Activated naive CD8-positive, alpha-beta T cell treated with anti-CD3 and anti-CD28 coated beads for 36 hours (primary cell): ENCODE measurements around the gene DCHS1. TPM values are rescaled to one million over a fixed set of nuclear protein-coding genes. Genes with fewer than 3 reads are reported as not detected.
"Not testable (repeated sequence)": the region's sequence is repeated elsewhere in the genome, so short reads cannot be mapped to it uniquely, and the experiment has no call there.

Source experiments
- DNase-seq: peaks from one replicate; pipeline ENCODE4 v3.0.0; 2021
- H3K27ac Mint-ChIP-seq: one replicate; pipeline ENCODE4 v1.8.0; 2022; ENCODE audit warnings: mild to moderate bottlenecking, moderate library complexity, mixed read lengths
- H3K27me3 Mint-ChIP-seq: one replicate; pipeline ENCODE4 v1.8.0; 2022; ENCODE audit warnings: mild to moderate bottlenecking, mixed read lengths
- H3K36me3 Mint-ChIP-seq: one replicate; pipeline ENCODE4 v1.8.0; 2021; ENCODE audit warnings: mild to moderate bottlenecking, mixed read lengths
- H3K4me1 Mint-ChIP-seq: one replicate; pipeline ENCODE4 v1.8.0; 2021; ENCODE audit warnings: mixed read lengths
- H3K4me3 Mint-ChIP-seq: one replicate; pipeline ENCODE4 v1.8.0; 2022; ENCODE audit warnings: mild to moderate bottlenecking, moderate library complexity, mixed read lengths
- H3K9me3 Mint-ChIP-seq: one replicate; pipeline ENCODE4 v1.8.0; 2022; ENCODE audit warnings: mixed read lengths
- total RNA-seq, 2 experiments: library from RNA; stranded (reverse); gene quantifications; one replicate each; pipeline ENCODE4 v1.2.3, GENCODE V29; 2021

Gene DCHS1, protein sequence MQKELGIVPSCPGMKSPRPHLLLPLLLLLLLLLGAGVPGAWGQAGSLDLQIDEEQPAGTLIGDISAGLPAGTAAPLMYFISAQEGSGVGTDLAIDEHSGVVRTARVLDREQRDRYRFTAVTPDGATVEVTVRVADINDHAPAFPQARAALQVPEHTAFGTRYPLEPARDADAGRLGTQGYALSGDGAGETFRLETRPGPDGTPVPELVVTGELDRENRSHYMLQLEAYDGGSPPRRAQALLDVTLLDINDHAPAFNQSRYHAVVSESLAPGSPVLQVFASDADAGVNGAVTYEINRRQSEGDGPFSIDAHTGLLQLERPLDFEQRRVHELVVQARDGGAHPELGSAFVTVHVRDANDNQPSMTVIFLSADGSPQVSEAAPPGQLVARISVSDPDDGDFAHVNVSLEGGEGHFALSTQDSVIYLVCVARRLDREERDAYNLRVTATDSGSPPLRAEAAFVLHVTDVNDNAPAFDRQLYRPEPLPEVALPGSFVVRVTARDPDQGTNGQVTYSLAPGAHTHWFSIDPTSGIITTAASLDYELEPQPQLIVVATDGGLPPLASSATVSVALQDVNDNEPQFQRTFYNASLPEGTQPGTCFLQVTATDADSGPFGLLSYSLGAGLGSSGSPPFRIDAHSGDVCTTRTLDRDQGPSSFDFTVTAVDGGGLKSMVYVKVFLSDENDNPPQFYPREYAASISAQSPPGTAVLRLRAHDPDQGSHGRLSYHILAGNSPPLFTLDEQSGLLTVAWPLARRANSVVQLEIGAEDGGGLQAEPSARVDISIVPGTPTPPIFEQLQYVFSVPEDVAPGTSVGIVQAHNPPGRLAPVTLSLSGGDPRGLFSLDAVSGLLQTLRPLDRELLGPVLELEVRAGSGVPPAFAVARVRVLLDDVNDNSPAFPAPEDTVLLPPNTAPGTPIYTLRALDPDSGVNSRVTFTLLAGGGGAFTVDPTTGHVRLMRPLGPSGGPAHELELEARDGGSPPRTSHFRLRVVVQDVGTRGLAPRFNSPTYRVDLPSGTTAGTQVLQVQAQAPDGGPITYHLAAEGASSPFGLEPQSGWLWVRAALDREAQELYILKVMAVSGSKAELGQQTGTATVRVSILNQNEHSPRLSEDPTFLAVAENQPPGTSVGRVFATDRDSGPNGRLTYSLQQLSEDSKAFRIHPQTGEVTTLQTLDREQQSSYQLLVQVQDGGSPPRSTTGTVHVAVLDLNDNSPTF (N-terminal part only)
- total RNA-seq: 1 to 10 TPM; 1.3 to 1.4 TPM

DNA sequence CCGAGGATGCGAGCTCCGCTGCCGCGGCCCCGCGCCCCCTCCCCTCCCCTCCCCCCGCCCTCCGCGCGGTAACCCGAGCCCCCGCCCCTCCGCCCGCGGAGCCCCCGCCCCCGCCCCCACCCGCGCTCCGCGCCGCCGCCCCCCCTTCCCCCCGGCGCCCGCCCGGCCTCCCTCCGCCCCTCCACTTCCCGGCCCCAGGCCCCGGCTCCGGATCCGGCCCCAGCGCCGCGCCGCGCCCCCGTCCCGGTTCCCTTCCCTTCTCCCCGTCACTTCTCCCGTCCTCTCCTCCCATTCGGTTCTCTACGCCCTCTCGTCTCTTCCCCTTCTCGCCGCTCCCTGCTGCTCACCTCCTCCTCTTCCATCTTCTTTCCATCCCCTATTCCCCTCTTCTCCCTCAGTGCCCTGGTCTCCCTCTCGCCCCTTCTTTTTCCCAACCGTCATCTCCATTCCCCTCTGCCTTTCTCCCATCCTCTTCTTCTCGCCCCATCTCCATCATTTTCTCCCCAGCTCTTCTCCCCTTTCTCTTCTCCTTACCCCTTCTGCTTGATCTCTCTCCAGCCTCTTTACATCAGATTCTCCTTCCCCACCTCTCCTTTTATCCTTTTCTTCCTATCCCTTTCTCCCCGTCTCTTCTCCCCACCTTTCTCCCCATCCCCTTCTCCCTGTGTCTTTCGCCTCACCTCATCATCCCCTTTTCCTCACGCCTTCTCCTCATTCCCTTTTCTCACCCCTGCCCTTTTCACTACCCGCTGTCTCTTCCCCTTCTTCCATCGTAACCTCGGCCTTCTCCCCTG lies at the start of gene DCHS1:
TSS of gene DCHS1 (minus strand) at position 20 of the 794 bp plus-strand sequence. CDS start 14,196 bp downstream, outside the sequence.
- peaks cover 3% of the 10 kb centered on the region for H3K4me1 Mint-ChIP-seq
- H3K4me3 Mint-ChIP-seq: peak within 1 kb of the TSS; percentile 75
- no peak for DNase-seq
- H3K27me3 Mint-ChIP-seq: peaks cover 5% of the 10 kb centered on the region
- no peaks in the 10 kb centered on the region for H3K9me3 Mint-ChIP-seq
- peak within 1 kb of the TSS; percentile 4 for H3K27ac Mint-ChIP-seq
- no peaks in the 10 kb centered on the region for H3K36me3 Mint-ChIP-seq

DNA sequence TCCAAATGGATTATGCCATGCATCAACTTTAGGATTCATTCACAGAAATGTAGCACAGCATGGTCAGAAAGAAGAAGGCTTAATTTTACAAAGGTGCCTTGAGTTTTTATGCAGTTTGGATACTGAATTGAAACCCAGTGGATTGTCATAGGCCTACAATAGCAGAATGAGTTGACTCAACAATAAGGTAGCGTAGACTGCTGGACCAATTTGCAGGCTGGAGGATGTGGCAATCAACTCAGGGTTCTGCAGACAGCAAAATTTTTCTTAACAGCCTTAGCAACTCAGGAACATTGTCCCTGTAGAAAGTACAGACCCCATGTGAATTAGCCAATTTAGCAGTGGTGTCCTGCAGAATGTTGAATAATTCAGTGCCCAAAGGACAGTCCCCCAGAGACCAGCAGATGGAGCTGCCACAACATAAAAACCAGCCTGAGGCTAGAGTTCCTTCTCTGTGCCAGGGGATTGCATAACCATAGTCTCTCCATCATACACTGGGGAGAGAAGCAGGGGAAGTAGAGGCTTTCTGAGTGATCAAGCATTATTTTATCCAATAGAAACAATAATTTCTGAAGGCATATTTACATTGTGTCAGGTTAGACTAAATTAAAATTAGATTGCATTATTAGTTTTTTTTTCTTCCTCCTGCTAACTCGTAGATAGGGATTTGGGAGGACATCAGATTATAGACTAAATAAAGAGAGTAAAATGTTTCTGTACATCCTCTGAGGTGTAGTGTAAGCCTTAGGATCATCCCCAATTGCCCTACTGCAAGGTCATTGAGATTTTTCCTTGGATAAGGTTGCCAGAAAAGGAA lies 47.8 kb upstream of the DCHS1 start:
- H3K36me3 Mint-ChIP-seq: no peaks in the 10 kb centered on the region
- H3K27ac Mint-ChIP-seq: no peak overlapping the region
- no peaks in the 10 kb centered on the region for H3K27me3 Mint-ChIP-seq
- DNase-seq: no peak
- no peak overlapping the region for H3K4me3 Mint-ChIP-seq
- no peaks in the 10 kb centered on the region for H3K9me3 Mint-ChIP-seq
- peaks cover 6% of the 10 kb centered on the region for H3K4me1 Mint-ChIP-seq

DNA sequence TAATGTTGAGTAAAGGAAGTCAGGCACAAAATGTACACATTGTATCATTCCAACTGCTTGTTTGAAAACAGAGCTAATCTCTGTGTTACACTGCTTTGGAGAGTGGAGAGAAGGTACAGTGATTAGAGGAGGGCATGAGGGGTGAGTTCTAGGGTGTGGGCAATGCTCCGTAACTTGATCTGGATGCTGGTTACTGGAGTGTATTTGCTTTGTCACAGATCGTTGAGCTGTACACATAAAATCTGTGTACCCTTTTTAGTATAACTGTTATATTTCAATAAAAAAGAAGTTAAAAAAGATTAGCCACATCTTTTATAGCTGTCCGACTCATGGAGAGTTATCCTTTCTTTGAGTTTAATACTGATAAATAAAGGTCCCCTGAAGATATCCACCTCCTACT lies 46.3 kb upstream of the DCHS1 start:
- H3K36me3 Mint-ChIP-seq, H3K27ac Mint-ChIP-seq, DNase-seq, H3K27me3 Mint-ChIP-seq, H3K4me3 Mint-ChIP-seq, H3K9me3 Mint-ChIP-seq, H3K4me1 Mint-ChIP-seq: not testable (repeated sequence)

DNA sequence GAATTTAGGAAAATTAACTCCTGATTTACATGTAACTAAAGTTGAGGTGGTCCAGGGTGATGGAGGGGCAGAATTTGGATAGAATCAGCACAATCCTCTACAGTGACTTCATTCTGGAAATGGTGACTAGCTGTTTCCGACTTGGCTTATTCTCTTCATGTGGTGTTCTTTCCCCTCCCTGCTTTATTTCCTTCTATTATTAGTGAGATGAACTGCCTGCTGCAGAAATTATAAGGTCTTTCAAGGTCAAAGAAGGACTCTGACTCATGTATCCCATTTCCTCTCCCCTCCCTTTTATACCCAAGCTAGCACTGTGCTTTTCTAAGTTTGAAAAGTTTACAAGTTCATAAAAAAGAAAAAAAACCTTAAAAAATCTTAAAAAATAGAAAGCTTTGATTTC lies 39.8 kb upstream of the DCHS1 start:
- DNase-seq: no peak
- Mint-ChIP-seq H3K9me3 (no peaks in the 10 kb centered on the region), H3K4me3 (no peak overlapping the region), H3K4me1 (peaks cover 27% of the 10 kb centered on the region), H3K27ac (peak overlapping the region; percentile 75), H3K36me3 (no peaks in the 10 kb centered on the region), H3K27me3 (no peaks in the 10 kb centered on the region)

DNA sequence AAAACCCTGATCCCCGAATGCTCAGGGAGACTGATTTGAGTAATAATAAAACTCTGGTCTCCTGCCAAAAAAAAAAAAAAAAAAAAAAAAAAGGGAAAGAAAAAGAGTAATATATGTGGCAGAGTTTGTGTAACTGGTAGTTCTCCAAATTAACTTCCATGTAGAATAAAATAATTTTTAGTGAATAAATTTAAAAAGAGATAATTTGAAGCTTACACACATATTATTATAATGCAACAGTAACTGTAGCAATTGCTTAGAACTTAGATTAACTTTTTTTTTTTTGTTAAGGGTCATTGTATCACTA lies 38.6 kb upstream of the DCHS1 start:
- no peak overlapping the region for H3K4me3 Mint-ChIP-seq

DNA sequence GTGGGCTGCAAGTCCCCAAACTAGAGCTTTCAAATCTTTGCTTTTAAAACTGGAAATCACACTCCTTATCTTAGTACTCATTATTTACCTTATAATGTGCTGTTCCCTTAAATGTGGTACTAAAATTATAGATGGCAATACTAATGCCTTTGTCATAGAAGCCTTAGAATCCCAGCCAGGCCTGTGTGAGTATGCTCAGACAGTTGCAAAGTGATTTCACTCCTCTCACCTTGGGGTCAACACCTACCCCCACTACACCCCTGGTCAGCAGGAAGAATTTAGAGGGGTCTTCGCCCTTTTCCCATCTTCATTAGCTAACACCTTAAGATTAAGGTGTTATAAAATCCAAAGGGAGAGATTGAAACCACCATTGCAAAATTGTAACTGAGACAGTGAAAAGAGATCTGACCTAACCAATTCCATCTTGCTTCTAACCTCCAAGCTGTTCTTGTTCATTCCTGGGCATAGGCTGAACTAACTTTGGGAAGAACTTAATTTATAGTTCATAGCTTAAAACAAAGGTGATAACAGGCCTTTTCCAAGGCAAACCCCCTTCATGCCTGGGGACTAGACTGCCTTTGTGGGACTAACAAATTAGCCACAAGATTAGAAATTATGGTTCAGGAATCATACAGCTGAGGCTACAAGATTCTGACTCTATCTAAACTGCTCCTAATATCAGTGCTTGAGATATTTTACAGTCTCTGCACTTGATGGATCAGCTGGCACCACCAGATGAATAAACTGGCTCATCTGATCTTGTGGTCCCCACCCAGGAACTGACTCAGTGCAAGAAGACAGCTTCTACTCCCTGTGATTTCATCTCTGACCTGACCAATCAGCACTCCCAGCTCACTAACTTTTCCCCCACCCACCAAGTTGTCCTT lies 38.0 kb upstream of the DCHS1 start:
- no peaks in the 10 kb centered on the region for H3K36me3 Mint-ChIP-seq
- H3K4me1 Mint-ChIP-seq: peaks cover 27% of the 10 kb centered on the region
- H3K4me3 Mint-ChIP-seq: no peak overlapping the region
- H3K9me3 Mint-ChIP-seq: no peaks in the 10 kb centered on the region
- no peaks in the 10 kb centered on the region for H3K27me3 Mint-ChIP-seq
- H3K27ac Mint-ChIP-seq: peak overlapping the region; percentile 52
- DNase-seq: peak; percentile 43

More for the DNA sequence above, 38.6 kb upstream of the DCHS1 start:
- no peak for DNase-seq
- no peaks in the 10 kb centered on the region for H3K27me3 Mint-ChIP-seq
- peaks cover 27% of the 10 kb centered on the region for H3K4me1 Mint-ChIP-seq
- H3K9me3 Mint-ChIP-seq: no peaks in the 10 kb centered on the region
- no peaks in the 10 kb centered on the region for H3K36me3 Mint-ChIP-seq
- H3K27ac Mint-ChIP-seq: peak overlapping the region; percentile 52

DNA sequence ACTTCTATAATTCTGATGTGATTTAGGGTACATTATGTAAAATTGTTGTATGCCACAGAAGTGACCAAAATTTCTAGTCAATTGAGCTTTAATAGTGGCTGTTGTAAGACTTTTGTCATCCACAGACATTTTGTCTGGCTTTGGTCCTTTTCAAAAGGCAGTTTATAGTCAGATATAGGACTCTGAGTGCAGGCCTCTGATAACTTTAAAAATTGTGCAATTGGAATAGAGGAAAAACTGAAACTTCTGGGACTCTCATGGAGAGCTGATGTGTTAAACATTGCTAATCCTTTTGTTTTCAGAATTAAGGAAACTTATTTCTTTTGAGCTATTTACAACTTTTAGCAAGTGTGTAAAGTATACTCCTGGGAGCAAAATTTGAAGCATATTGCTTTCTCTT lies 36.5 kb upstream of the DCHS1 start:
- Mint-ChIP-seq H3K4me3 (no peak overlapping the region), H3K4me1 (peaks cover 27% of the 10 kb centered on the region), H3K27me3 (no peaks in the 10 kb centered on the region), H3K27ac (no peak overlapping the region), H3K36me3 (no peaks in the 10 kb centered on the region), H3K9me3 (no peaks in the 10 kb centered on the region)
- DNase-seq: no peak

DNA sequence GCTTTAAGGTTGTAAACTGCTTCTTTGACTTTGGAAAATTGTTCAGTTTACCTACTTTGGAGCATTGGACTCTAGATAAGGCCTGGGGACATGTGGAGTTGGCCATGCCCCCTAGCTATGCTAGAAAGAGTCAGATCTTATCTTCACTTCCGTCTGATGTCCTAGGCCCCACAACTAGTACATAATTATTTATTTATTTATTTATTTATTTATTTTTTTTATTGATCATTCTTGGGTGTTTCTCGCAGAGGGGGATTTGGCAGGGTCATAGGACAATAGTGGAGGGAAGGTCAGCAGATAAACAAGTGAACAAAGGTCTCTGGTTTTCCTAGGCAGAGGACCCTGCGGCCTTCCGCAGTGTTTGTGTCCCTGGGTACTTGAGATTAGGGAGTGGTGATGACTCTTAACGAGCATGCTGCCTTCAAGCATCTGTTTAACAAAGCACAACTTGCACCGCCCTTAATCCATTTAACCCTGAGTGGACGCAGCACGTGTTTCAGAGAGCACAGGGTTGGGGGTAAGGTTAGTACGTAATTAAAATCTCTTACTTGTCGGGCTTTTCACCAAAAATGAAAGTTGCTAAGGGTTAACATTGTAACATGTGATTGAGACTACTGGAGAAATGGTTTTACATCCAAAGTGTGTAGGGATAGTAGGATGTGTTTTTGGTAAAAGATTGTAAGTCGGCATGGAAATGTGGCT lies 35.0 kb upstream of the DCHS1 start:
- H3K36me3 Mint-ChIP-seq, H3K4me3 Mint-ChIP-seq, H3K27ac Mint-ChIP-seq, DNase-seq, H3K27me3 Mint-ChIP-seq, H3K9me3 Mint-ChIP-seq: not testable (repeated sequence)
- peaks cover 21% of the 10 kb centered on the region for H3K4me1 Mint-ChIP-seq

DNA sequence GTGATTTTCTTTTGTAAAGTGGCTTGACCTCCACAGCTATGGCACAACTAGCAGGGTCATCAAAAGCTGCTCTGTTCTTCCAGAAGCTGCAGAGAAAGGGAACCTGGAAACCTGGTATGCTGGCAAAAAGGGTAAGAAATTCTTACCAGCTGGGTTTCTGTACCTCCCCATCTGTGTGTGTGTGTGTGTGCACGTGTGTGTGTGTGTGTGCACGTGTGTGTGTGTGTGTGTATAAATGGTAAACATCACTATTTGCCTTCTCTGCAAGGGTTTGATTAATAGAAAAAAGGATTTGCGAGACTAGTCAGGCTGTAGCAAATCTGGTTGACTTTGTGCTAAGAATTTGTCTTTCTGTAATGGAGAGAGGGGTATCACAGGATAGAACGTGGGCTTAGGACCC lies 32.3 kb upstream of the DCHS1 start:
- DNase-seq: no peak
- Mint-ChIP-seq H3K4me1 (peaks cover 2% of the 10 kb centered on the region), H3K27ac (no peak overlapping the region), H3K4me3 (no peak overlapping the region), H3K27me3 (peaks cover 3% of the 10 kb centered on the region), H3K9me3 (no peaks in the 10 kb centered on the region), H3K36me3 (peaks cover 3% of the 10 kb centered on the region)

DNA sequence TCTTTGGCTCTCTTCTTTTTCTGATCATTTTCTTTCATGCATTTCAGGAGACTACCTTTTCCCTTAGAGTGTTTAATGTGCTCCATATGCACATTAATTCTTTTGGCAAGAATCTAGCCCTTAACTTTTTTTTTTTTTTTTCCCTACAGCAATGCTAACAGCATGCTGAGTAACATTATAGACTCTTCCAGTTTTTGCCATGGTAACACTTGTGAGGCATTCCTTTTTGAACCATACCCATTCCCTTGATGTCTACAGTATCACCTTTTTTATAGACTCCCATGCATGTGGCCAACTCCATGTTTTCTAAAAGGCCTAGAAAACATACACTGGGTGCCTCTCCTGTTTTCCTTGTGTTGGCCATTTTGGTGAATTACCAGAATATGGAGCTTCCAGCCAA lies 30.4 kb upstream of the DCHS1 start:
- no peak for DNase-seq
- H3K9me3 Mint-ChIP-seq: no peaks in the 10 kb centered on the region
- peaks cover 3% of the 10 kb centered on the region for H3K27me3 Mint-ChIP-seq
- peaks cover 20% of the 10 kb centered on the region for H3K36me3 Mint-ChIP-seq
- H3K27ac Mint-ChIP-seq: no peak overlapping the region
- H3K4me1 Mint-ChIP-seq: peaks cover 8% of the 10 kb centered on the region
- no peak overlapping the region for H3K4me3 Mint-ChIP-seq

DNA sequence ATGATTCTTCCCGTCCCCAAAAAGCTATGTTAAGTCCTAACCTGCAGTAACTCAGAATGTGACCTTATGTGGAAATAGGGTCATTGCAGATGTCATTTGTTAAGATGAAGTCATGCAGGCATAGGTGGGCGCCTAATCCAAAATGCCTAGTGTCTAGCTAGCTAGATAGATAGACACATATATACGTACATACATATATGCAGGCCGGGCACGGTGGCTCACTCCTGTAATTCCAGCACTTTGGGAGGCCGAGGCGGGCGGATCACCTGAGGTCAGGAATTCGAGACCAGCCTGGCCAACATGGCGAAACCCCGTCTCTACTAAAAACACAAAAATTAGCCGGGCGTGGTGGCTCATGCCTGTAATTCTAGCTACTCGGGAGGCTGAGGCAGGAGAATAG lies 28.5 kb upstream of the DCHS1 start:
- not testable (repeated sequence) for H3K9me3 Mint-ChIP-seq, DNase-seq, H3K27me3 Mint-ChIP-seq
- Mint-ChIP-seq H3K27ac (peak overlapping the region; percentile 60), H3K4me3 (peak overlapping the region; percentile 97), H3K36me3 (peaks cover 35% of the 10 kb centered on the region), H3K4me1 (peaks cover 20% of the 10 kb centered on the region)

DNA sequence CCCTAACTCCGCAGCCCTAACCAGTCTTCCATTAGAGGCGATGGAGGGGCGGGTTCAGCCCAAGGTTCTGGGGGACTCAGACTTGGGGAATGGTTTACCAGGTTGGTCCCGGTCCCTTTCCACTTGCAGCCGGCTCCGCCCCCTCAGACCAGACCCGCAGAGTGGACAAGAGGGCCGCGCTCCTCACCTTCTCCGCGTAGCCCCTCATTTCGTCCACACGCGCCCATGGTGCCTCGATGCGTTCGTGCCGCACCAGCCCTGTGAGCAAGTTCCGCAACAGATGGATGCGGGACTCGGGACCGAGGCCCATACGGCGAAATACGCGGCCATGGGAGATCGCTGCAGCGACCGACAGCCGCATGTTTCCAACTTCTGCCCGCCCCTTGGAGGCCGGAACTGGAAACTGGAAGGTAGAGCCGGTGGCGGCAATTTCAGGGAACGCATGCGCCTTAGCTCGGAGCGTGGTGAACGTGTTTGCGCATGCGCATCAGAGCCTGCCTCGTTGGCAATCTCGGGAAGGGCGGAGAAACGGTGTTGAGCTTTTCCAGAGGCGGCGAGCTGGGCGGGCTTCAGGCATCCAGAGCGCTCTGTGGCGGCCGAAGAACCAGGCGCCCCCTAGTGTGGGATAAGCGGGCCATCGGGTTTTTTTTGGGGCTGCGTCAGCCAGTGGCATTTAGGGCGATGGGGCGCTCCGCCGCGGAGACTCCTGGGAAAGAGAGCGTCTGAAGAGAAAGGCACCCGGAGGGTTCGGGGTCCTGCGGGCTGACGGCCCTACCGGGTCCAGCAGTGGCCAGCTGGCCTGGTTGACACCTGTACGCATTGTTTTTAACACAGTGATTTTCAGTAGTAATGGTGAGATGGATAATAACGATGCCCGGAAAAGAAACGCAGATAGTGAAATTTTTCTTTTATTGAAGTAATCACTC lies 27.6 kb upstream of the DCHS1 start, which contains the start of gene MRPL17:
TSS of gene MRPL17 (minus strand) at position 405 of the 926 bp plus-strand sequence. CDS start at position 361, 44 bp downstream.
- H3K27me3 Mint-ChIP-seq: peaks cover 3% of the 10 kb centered on the region
- DNase-seq: peak; percentile 99
- H3K9me3 Mint-ChIP-seq: no peaks in the 10 kb centered on the region
- peaks cover 21% of the 10 kb centered on the region for H3K4me1 Mint-ChIP-seq
- peaks cover 38% of the 10 kb centered on the region for H3K36me3 Mint-ChIP-seq
- peak within 1 kb of the TSS; percentile 97 for H3K4me3 Mint-ChIP-seq
- H3K27ac Mint-ChIP-seq: peak within 1 kb of the TSS; percentile 99
